RPMI8226 (cell line): Measurements from ENCODE around the gene CALML5.

ENCODE experiments used
- DNase-seq: peaks from one replicate; pipeline ENCODE4 v3.0.0-alpha.2; 2015

Gene CALML5

DNA sequence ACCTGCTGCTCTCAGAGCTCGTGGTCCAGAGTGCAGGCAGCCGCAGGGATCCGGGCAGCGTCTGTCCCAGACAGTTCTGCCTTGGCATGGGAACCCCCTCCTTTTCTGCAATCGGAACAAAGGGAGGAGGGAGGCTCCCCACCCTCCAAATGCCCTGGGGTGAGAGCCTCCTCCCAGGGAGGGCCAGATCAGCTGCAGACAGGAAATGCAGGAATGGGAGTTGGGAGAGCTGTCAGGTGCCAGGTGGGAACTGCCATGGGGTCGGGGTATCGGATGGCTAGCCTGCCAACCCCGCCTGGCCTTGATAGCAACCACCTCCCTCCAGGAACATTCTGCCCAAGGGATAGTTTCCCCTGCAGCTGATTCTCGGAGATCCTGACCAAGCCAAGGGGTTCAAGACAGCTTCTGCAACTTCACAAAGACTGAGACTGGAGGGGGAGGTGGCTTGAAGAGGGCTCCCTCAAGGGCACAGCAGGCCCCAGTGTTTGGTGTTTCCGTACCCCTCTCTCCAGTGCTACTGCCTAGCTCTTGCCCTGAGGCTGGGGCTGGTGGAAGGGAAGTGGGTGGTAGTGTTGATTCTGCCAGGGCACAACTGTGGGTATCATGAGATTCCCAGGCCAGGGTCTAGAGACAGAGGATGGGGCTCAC is at the start of gene CALML5:
Gene CALML5, minus strand, starts transcription at position 78 of the 648 bp plus-strand sequence. CDS start 132 bp downstream, outside the sequence.
- no peak for DNase-seq

GRCh38 chr10:5547931-5548660 is 48.7 kb upstream of the CALML5 start:
- DNase-seq = no peak

- no peak for DNase-seq
Measured at GRCh38 chr10:5547681-5547930, 48.2 kb upstream of the CALML5 start.

DNA sequence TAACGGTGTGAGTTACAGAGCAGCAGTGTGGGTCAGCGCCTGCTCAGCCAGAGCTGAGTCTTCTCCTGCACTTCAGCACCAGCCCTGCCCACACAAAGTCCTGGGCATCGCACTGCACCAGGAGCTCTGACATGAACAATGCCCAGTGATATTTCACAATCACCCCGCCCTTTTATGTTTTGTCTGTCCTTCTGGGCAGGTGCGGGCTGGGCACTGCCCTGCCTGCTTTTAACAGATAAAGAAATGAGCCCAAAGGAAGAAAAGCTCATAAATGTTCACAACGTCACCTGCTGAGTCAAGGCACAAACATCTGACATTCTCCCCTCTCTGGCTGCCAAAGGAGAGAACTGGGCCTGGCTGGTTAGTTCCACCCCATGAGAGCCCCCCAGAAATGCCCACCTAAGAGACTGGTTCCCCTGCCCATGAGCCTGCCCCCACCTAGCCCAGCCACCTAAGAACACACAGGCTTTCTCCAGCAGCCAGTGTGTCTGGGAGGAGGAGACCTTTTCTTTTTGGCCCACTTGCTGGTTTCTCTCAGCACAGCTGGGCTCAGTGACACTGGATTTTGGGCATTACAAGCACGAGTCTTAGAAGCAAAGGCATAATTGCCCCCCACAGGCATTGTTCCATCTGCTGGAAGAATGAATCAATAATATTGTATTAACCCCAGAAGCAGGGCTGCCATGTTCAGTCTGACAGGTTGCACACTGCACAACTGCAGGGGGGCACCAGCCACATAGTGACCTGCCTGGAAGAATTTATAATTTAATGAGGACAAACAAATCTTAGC is 47.7 kb upstream of the CALML5 start:
- DNase-seq = no peak

DNA sequence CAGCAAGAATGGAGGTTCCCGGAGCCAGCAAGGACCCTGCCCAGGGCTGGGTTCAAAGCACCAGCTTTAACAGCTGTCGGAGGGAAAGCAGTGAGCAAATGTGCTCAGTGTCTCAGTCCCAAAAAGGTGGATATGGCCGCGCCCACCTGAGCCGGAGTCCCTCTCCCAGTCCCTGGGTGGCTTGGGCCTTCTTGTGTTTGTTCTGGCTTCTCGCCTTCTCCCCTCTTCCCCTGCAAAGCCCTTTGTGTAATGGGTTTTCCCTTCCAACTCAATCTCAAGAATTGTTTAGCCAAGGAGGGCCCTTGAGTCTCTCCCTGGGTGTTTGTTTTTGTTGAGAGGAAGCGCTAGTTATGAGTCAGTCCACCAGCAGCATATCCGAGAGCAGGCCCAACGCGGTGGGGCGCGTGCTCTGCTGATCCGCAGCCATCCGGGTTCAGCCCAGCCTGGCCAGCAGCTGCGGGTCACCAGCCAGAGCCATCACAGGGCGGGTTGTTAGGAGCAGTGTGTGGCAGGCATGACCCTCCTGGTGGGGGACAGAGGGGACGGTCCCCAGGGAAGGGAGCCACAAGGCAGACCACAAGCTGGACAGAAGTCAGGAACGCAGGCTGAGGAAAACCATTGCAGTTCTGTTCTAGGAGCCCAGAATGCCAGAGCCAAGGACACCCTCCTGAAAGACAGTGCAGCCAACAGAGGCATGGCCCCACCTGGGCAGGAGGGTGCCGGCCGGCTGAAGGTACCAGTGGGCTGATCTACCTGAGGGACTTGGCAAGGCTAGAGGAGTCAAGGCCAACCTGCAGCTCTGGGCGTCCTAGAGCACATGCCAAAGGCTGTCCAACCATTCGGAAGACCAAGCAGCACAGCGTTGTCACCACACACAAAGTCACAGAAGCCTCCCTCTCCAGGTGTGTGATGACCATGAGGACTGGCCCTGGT is 46.7 kb upstream of the CALML5 start:
- no peak for DNase-seq

DNA sequence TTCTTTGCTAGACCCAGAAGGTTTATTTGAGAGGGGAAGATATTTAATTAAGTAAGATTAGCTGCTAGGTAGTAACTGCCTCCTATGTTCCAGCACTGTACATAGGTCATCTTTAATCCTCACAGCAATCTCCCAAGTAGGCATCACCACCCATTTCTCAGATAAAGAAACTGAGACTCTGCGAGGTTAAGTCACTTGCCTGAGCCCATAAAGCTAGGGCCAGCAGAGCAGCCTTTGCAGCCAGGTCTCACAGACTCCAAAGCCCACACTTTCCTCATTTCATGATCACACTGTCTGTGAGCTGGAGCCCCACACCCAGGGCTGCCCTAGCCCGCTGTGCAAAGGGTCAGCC is 46.0 kb upstream of the CALML5 start:
- DNase-seq = no peak

DNA sequence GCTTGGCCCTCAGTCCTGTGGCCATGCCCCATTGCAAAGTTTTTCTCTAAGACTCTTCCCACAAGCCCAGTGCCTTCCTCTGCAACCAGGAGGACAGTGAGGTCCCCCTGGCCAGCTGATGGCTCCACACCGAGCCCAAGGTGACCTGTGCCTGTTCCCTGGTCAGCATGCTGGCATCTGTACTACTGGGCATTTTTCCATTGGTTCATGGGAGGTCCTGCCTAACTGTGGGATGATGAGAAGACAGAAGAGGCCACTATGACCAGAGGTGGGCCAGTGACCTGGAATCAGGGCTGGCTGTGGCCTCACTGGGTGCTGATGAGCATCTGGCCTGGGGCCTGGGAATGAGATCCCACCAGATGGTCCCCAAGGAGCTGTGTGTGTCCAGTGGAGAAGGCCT is 45.6 kb upstream of the CALML5 start:
- DNase-seq = no peak

DNA sequence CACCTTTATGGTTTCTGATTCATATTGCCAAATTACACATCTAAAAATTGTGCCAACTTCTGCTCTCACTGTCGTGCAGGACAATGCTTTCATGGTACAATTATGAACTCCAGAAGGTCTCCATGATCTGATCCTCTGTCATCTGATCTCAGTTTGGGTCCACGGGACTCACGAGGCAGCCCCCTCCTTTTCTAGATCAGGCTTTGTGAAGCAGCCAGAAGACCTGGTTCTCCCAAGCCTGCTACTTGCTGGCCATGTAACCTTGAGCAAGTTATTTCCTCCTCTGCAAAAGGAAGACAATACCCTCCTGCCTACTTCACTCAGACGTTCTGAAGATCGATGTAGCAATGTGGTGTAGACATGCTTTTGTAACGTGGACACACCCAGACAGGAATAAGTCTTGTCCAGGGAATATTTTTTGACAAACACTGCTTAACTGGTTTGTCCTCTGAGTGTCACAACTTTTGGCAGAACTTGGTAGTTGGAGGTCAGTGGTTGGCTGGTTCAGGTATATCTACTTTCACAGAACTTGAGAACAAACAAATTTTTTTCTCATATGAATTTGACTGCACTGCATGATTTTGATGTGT is 44.9 kb upstream of the CALML5 start:
- DNase-seq = no peak

DNA sequence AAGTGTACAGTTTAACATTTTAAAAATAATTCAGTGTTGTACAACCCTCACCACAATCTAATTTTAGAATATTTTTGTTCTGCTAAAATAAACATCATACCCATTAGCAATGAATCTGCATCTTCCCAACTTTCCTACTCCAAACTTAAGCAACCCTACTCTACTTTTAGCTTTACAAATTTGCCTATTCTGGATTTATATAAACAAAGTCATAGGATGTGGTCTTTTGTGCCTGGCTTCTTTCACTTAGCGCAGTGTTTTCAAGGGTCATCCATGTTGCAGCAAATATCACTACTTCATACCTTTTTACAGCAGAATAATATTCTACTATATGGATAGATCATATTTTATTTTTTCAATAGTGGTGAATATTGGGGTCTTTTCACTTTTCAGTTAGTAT is 44.3 kb upstream of the CALML5 start:
- DNase-seq = no peak

- DNase-seq = no peak
Measured at GRCh38 chr10:5542100-5542499, 42.7 kb upstream of the CALML5 start.

DNA sequence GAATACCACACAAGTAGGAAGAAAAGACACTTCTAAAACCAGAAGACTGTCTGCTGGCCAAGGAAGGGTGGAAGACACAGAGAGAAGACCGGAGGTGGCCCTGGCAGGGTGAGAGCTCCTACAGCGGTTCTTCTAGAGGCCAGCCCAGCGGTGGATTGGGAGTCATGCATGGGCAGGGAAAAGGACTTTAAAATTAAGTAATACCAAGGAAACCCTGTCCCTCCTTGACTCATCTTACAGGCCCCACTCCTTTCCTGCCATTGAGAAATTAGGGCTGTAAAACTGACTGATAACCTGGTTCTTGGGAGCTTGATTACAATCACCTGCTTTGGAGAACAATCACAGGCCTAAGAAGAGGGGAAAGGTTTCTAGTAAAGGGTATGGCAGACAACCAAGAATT is 41.5 kb upstream of the CALML5 start:
- DNase-seq = no peak

DNA sequence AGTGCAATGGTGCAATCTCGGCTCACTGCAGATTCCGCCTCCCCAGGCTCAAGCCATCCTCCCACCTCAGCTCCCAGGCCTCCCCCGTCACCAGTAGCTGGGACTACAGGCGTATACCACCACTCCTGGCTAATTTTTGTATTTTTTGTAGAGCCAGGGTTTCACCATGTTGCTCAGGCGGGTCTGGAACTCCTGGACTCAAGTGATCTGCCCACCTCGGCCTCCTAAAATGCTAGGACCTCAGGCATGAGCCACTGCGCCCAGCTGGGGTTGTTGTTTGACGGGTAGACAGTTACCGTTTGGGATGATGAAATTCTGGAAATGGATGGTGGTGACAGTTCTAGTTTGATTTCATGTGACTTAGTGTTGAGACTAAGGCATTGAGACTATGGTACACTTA is 40.7 kb upstream of the CALML5 start:
- DNase-seq = no peak

DNA sequence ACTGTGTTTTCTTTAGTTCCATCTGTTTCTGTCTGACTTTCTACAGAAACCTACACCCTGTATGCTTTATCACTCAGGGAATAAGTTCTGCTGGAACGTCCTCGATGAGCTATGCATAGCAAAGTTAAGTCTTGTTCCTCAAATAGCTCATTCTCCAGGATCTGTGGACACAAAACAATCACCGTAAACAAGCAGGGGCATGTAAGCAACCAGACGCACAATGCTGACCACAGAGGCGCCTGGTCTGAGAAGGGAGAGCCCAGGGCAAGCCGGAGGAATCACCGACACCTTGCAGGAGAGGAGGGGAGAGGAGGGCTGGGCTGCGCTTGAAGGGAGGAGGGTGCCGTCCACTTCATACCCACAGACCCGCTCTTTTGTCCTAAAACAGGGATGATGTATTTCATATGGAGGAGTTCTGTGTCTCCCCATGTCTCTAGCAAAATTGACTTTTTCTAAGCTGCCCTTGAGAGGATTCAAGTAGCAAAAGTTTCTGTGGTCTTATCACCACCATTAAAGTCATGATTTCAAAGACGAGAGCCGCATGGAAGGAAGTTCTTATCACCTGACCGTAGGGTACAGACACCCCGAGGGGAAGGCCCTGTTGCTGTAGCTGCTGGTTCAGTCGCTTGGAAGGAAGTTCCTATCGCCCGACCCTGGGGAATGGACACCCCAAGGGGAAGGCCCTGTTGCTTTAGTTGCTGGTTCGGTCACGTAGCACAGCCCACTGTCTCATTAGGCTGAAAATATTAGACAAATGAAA is 39.7 kb upstream of the CALML5 start:
- no peak for DNase-seq

DNA sequence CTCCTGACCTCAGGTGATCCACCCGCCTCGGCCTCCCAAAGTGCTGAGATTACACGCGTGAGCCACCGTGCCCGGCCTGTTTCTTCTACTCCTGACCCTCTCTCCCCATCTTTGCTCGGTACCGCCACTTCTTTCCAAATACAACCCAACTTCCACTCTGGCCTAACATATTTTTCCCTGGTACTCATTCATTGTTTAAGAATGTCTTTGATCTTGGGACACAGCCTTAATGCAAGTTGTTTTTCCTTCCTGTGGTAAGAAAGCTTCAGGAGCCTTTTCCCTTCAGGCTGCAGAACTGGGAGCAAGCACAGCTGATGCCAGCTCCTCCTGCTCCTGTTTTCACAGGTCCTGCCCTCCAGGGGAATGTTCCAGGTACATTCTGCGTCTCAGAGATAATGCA is 39.1 kb upstream of the CALML5 start:
- DNase-seq = no peak

GRCh38 chr10:5537684-5538083 is 38.3 kb upstream of the CALML5 start:
- no peak for DNase-seq

DNA sequence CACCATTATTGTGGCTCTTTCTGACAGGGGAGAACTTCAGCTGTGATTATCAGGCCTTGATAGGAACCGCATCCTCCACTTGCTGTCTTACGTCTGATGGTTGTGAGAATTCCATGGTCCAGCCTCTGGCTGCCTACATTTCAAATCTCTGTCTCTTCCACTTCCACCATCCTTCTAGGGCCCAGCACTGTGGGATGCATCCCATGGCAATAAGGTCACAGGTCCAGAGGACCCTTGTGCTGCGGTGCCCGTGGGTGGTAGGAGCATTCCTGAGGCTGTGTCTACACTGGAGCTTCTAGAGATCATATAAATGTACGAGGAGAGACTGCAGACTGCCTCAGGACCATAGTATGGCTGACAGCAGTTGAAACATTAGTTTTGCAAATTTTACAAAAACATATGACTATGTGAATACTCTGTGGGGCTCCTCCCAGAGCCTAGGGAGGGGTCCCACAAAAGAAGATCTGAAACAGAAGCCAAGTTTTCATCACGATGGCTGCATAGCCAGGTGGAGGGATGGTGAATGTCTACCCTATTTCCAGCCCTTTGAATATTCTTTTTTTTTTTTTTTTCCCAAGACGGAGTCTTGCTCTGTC is 37.2 kb upstream of the CALML5 start:
- DNase-seq = no peak

- no peak for DNase-seq
Measured at GRCh38 chr10:5534880-5535856, 35.8 kb upstream of the CALML5 start.

DNA sequence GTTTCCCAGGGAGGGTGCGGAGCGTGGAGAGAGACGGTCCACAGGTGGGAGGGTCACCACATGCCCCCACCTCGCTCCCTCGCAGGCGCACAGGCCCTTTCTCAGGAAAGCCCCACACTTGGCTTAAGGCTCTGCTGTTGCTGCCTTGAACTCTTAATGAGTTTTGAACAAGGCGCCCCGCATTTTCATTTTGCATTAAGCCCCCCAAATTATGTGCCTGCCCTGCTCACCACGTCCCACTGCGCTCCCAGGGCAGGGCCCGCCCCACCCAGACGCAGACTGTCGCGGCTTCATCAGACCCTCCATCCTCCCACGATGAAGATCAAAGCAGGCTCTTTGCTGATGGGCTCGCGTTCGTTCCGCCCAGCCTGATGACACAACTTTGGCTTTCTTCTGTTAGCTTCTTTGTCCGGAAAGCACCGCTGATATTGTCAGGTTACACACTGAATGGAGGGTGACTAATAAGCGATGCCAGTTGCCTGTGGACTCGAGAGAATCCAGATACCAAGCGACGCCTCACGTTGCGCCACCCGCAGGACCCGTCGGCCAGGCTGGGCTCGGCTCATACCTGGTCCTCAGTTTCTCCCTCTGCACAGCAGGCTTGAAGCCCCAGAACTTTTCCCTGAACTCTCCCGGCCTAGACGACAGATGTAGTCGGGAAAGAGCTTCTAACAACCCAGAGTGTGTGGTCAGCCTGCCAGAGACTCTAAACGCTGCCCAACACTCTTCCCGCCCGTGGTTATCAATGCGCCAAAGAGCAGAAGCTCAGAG is 34.9 kb upstream of the CALML5 start:
- no peak for DNase-seq

DNA sequence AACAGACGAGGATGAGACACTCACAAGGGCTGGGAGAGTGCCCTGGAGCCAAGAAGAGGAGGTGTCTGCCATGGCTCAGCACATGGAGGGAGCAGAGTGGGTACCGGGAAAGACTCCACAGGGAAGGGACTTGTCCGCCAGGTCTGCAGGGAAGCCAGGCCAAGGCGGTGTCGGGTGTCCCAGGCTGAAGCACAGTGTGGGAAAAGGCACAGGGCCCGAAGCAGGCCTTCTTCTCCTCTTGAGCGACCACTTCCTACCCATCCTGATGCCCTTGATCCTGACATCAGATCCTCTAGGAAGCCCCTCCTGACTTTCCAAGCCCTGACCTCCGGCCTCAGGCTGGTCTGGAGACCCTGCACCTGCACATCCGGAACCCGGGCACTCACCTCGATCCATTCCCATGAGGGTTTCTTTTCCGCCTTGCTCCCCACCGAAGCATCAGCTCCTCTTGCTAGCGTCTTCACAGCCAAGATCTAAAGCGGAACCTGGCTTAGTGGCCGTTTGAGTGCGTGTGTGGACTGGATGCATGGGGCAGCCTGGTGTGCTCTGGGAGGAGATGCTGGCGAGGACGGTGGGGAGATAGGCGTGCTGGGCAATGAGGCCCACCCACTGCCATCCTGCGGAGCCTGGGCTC is 33.8 kb upstream of the CALML5 start:
- no peak for DNase-seq
